Prostate gland (tissue), 2 donors: ENCODE measurements around the gene ADCY4. TPM values are rescaled to one million over a fixed set of nuclear protein-coding genes. Genes with fewer than 3 reads are reported as not detected.
"Not testable (repeated sequence)": the region's sequence is repeated elsewhere in the genome, so short reads cannot be mapped to it uniquely, and the experiment has no call there.

ENCODE experiments used
- DNase-seq: peaks from one replicate; pipeline ENCODE4 v3.0.0-alpha.2; 2019; ENCODE audit warnings: low spot score
- H3K27ac ChIP-seq, 2 donors: fragments of 200-600 bp; sonication (generic); 2 replicates each; pipeline ENCODE4 v1.5.1; 2017 to 2019
- H3K27me3 ChIP-seq: fragments of 200-600 bp; sonication (generic); replicated peaks from 2 replicates; pipeline ENCODE4 v1.5.1; 2019; ENCODE audit not compliant: insufficient read depth
- H3K36me3 ChIP-seq, 2 donors: fragments of 200-600 bp; sonication (generic); 1 replicate in 1 of 2; 2 replicates in 1 of 2; pipeline versions ENCODE4 v1.5.1 to v1.8.1; 2017 to 2019
- H3K4me1 ChIP-seq: fragments of 200-600 bp; sonication (generic); replicated peaks from 2 replicates; pipeline ENCODE4 v1.5.1; 2019
- H3K4me3 ChIP-seq, 2 donors: fragments of 200-600 bp; sonication (generic); 2 replicates each; pipeline ENCODE4 v1.5.1; 2017 to 2019
- H3K9me3 ChIP-seq: fragments of 200-600 bp; sonication (generic); 2 replicates; pipeline ENCODE4 v1.5.1; 2017
- POLR2A ChIP-seq: fragments of 450-650 bp; IDR thresholded peaks from one replicate; pipeline ENCODE4 v1.6.1; 2016; ENCODE audit warnings: antibody characterized with exemption, mild to moderate bottlenecking
- POLR2AphosphoS5 ChIP-seq: sonication (generic); formaldehyde crosslinking; IDR thresholded peaks from one replicate; pipeline ENCODE4 v1.6.1; 2017; ENCODE audit warnings: antibody characterized with exemption
- WGBS: methylation state at CpG from one replicate; pipeline ENCODE4 v1.1.5; 2018; 5-methylcytosine and 5-hydroxymethylcytosine counted together
- intact Hi-C: fragments of 100-400 bp; cut with DNase I; formaldehyde crosslinking; loops from one replicate; pipeline ENCODE4 v1.14.2; 2022
- total RNA-seq, 2 donors: library from RNA; depleted of rRNA; stranded (reverse); fragments of >200 nt; gene quantifications; one replicate each; pipeline ENCODE4 v1.1.0, GENCODE V29; 2016
- TF ChIP-seq, protein P1 (sequence below), 4 experiments: fragments of 200-600 bp in 2 of 4; fragments of 450-650 bp in 2 of 4; sonication (generic) in 2 of 4; IDR thresholded peaks; 1 replicate in 3 of 4; 2 replicates in 1 of 4; pipeline ENCODE4 v1.5.1; 2016 to 2019; ENCODE audit warnings: antibody characterized with exemption in 4 of 4, mild to moderate bottlenecking in 2 of 4, moderate library complexity in 2 of 4

Gene ADCY4
- total RNA-seq, 2 donors from 2014 or later, result 19.4 to 28.7 TPM

DNA sequence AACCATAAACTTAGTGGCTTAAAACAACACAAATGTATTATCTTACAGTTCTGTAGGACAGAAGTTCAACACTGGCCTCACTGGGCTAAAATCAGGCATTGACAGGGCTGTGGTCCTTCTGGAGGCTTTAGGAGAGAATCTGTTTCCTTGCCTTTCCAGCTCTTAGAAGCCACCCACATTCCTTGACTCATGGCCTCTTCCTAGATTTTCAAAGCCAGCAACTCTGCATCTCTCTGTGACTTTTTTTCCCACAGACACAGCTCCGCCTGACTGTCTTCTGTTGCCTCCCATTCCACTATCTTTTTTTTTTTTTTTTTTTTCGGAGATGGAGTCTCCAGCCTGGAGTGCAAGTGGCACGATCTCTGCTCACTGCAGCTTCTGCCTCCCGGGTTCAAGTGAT, 21.3 kb upstream of the ADCY4 start:
- no peaks in the 10 kb centered on the region for H3K27me3 ChIP-seq
- WGBS, result 80% methylated on average over 4 of the region's 4 CpGs
- H3K4me1 ChIP-seq, result no peaks in the 10 kb centered on the region
- intact Hi-C loops, result no loop called here
- H3K4me3 ChIP-seq, result no peak overlapping the region
- no peak overlapping the region for H3K27ac ChIP-seq
- no peaks in the 10 kb centered on the region for H3K9me3 ChIP-seq
- H3K36me3 ChIP-seq, result no peaks in the 10 kb centered on the region
- TF ChIP-seq POLR2A, result no peak
- TF ChIP-seq POLR2AphosphoS5, result no peak
- TF ChIP-seq, protein P1, sequence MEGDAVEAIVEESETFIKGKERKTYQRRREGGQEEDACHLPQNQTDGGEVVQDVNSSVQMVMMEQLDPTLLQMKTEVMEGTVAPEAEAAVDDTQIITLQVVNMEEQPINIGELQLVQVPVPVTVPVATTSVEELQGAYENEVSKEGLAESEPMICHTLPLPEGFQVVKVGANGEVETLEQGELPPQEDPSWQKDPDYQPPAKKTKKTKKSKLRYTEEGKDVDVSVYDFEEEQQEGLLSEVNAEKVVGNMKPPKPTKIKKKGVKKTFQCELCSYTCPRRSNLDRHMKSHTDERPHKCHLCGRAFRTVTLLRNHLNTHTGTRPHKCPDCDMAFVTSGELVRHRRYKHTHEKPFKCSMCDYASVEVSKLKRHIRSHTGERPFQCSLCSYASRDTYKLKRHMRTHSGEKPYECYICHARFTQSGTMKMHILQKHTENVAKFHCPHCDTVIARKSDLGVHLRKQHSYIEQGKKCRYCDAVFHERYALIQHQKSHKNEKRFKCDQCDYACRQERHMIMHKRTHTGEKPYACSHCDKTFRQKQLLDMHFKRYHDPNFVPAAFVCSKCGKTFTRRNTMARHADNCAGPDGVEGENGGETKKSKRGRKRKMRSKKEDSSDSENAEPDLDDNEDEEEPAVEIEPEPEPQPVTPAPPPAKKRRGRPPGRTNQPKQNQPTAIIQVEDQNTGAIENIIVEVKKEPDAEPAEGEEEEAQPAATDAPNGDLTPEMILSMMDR (IDR thresholded peaks at IDR 0.05), result no peak
- no peak for DNase-seq

DNA sequence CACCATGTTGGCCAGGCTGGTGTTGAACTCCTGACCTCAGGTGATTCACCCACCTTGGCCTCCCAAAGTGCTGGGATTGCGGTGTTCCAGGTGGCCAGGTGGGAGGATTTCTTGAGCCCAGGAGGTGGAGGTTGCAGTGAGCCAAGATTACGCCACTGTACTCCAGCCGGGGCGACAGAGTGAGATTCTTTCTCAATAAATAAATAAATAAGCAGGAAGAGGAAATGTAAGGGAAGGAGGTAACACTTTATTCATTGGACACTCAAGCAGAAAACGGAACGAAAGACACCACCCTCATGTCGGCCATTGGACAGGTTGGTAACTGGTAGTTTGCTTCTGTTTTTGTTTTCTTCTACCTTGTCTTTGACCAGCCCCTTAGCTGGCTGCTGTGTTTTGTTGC, 20.1 kb upstream of the ADCY4 start:
- no peak overlapping the region for H3K27ac ChIP-seq
- WGBS, result 92% methylated on average over 7 of the region's 7 CpGs
- intact Hi-C loops, result no loop called here
- DNase-seq, result no peak
- no peaks in the 10 kb centered on the region for H3K9me3 ChIP-seq
- no peak overlapping the region for H3K4me3 ChIP-seq
- H3K4me1 ChIP-seq, result no peaks in the 10 kb centered on the region
- TF ChIP-seq POLR2A (no peak), POLR2AphosphoS5 (no peak)
- TF ChIP-seq, protein P1 (IDR thresholded peaks at IDR 0.05), result no peak
- H3K36me3 ChIP-seq, result no peaks in the 10 kb centered on the region
- H3K27me3 ChIP-seq, result no peaks in the 10 kb centered on the region

GRCh38 chr14:24354482-24354825, 19.6 kb upstream of the ADCY4 start:
- H3K4me1 ChIP-seq, DNase-seq, H3K9me3 ChIP-seq, H3K27me3 ChIP-seq, H3K27ac ChIP-seq, H3K36me3 ChIP-seq, intact Hi-C loops, H3K4me3 ChIP-seq: not testable (repeated sequence)
- WGBS, result 86% methylated on average over 3 of the region's 3 CpGs

GRCh38 chr14:24353559-24354481, 18.9 kb upstream of the ADCY4 start:
- 76% methylated on average over 5 of the region's 5 CpGs for WGBS
- H3K27ac ChIP-seq, result no peak overlapping the region
- H3K36me3 ChIP-seq, result no peaks in the 10 kb centered on the region
- no peak for DNase-seq
- H3K27me3 ChIP-seq, result no peaks in the 10 kb centered on the region
- H3K4me3 ChIP-seq, result no peak overlapping the region
- TF ChIP-seq, protein P1 (IDR thresholded peaks at IDR 0.05), result no peak
- no peak for TF ChIP-seq POLR2AphosphoS5
- no peak for TF ChIP-seq POLR2A
- intact Hi-C loops, result no loop called here
- H3K9me3 ChIP-seq, result no peaks in the 10 kb centered on the region
- no peaks in the 10 kb centered on the region for H3K4me1 ChIP-seq

- TF ChIP-seq POLR2AphosphoS5, result no peak
- no peak for TF ChIP-seq POLR2A
- TF ChIP-seq, protein P1 (IDR thresholded peaks at IDR 0.05), result no peak
- WGBS, result 8% methylated on average over 4 of the region's 4 CpGs
These were observed 16.6 kb upstream of the ADCY4 start for GRCh38 chr14:24351517-24351916.

More at GRCh38 chr14:24351517-24351916, 16.6 kb upstream of the ADCY4 start:
- intact Hi-C loops, result no loop called here
- H3K27me3 ChIP-seq, result no peaks in the 10 kb centered on the region
- DNase-seq, result no peak
- no peaks in the 10 kb centered on the region for H3K4me1 ChIP-seq
- H3K36me3 ChIP-seq, result no peaks in the 10 kb centered on the region
- H3K4me3 ChIP-seq, result no peak overlapping the region
- H3K9me3 ChIP-seq, result no peaks in the 10 kb centered on the region
- H3K27ac ChIP-seq, result no peak overlapping the region
